BJ (cell line): ENCODE results near the gene NKAIN2. TPM values are rescaled to one million over a fixed set of nuclear protein-coding genes. Genes with fewer than 3 reads are reported as not detected.

ENCODE experiments used
- CTCF ChIA-PET: fragments of 350-600 bp; formaldehyde crosslinking; extraction: SDS; loops from one replicate; lab custom pipeline; 2021; ENCODE audit warnings: antibody characterized with exemption, inconsistent platforms; lab: Yijun Ruan, JAX
- POLR2A ChIA-PET: fragments of 300-600 bp; sonication (Branson Sonifier 250); formaldehyde crosslinking; extraction: SDS; loops from one replicate; lab custom pipeline; 2021; ENCODE audit warnings: antibody characterized with exemption; lab: Charles Lee
- DNase-seq: peaks from one replicate; pipeline ENCODE4 v3.0.0-alpha.2; 2011; ENCODE audit warnings: low read depth
- H3K27me3 ChIP-seq: 2 replicates; pipeline ENCODE4 v1.6.0; 2011; ENCODE audit warnings: low read length; ENCODE audit not compliant: control insufficient read depth, insufficient read depth
- H3K36me3 ChIP-seq: 2 replicates; pipeline ENCODE4 v1.5.1; 2011; ENCODE audit warnings: low read length; ENCODE audit not compliant: control insufficient read depth, insufficient read depth
- H3K4me3 ChIP-seq: 2 replicates; pipeline ENCODE4 v1.5.1; 2011; ENCODE audit warnings: low read depth, mild to moderate bottlenecking, control low read depth, low read length
- CTCF ChIP-seq: IDR thresholded peaks from 2 replicates; pipeline ENCODE4 v1.5.1; 2011; ENCODE audit warnings: low read depth, mild to moderate bottlenecking, control low read depth, inconsistent platforms, low read length, moderate library complexity; ENCODE audit not compliant: insufficient read depth
- polyA plus RNA-seq: library from polyadenylated mRNA; depleted of rRNA; stranded (reverse); fragments of >200 nt; gene quantifications from 2 replicates; pipeline ENCODE4 v1.2.3, GENCODE V29; 2011

NKAIN2 gene
- polyA plus RNA-seq, 1 experiment = not detected

DNA sequence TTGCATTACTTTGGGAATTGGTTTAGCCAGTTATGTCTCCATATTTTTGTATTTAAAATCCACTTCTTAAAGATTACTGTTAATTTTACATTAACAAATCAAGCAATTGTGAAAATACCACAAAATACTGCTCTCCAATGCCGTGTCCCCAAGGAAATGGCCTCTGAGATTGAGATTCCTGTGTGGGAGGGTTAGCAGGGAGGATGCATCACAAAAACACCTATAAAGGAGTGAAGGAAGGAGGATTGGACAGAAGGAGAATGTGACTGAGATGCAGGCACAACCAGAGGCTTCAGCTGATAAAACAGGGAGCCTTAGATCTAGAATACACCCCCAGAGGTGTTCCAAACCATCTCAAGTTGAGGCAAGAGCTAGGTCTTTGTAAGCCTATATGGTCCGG is 34.2 kb upstream of the NKAIN2 start:
- DNase-seq = no peak
- ChIA-PET POLR2A (no interaction called here), CTCF (no interaction called here)
- H3K27me3 ChIP-seq = no peaks in the 10 kb centered on the region
- TF ChIP-seq CTCF = no peak
- H3K4me3 ChIP-seq = no peak overlapping the region
- no peaks in the 10 kb centered on the region for H3K36me3 ChIP-seq

- DNase-seq = no peak
- H3K36me3 ChIP-seq = no peaks in the 10 kb centered on the region
- CTCF ChIA-PET = no interaction called here
- POLR2A ChIA-PET = no interaction called here
- no peak for TF ChIP-seq CTCF
- H3K4me3 ChIP-seq = no peak overlapping the region
- no peaks in the 10 kb centered on the region for H3K27me3 ChIP-seq
Observed at GRCh38 chr6:123770247-123770949, 33.3 kb upstream of the NKAIN2 start.

DNA sequence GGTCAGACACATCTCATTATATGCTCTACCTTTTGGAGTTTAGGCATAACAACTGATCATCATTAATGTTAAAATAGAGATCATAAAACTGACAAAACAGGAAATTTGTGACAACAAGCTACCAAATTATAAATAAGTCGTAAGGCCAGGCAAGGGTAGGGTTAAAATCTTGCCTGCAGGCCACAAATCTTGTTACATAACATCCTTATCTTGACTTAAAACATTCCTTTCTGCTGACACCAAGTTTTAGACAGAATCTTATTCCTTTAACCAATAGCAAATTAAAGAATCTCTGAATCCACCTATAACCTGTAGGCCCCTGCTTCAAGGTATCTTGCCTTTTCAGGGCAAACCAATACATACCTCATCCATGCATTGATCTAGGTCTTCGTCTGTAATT is 32.5 kb upstream of the NKAIN2 start:
- TF ChIP-seq CTCF = no peak
- H3K36me3 ChIP-seq = no peaks in the 10 kb centered on the region
- ChIA-PET CTCF (no interaction called here), POLR2A (no interaction called here)
- DNase-seq = no peak
- H3K4me3 ChIP-seq = no peak overlapping the region
- no peaks in the 10 kb centered on the region for H3K27me3 ChIP-seq

DNA sequence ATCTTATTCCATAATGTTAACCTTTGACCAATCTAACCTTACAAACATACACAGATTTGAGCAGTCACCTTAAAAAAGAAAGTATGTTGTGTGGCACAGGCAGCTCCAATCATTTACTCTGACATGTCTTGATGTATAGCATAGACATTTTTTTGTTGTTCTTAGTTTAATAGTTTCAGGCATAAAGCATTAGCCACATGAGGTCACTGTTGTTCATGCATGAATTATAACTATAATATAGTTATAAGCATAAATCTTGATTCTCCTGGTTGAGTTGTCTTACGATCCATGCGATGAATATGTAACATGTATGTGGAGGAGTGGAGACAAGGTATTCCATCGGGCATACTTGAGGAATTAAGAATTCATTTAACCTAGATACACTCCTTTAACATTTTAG is 26.1 kb upstream of the NKAIN2 start:
- DNase-seq = no peak
- ChIA-PET CTCF (no interaction called here), POLR2A (no interaction called here)
- TF ChIP-seq CTCF = no peak
- Histone ChIP-seq H3K36me3 (no peaks in the 10 kb centered on the region), H3K4me3 (no peak overlapping the region), H3K27me3 (no peaks in the 10 kb centered on the region)

- Histone ChIP-seq H3K36me3 (no peaks in the 10 kb centered on the region), H3K27me3 (no peaks in the 10 kb centered on the region), H3K4me3 (no peak overlapping the region)
- DNase-seq = no peak
- no peak for TF ChIP-seq CTCF
- POLR2A ChIA-PET = no interaction called here
- CTCF ChIA-PET = interaction anchor here (0.7 kb wide), 2 partner anchors 327 to 1749 kb away, joined by 3 read pairs; no protein-coding TSS in a partner anchor
Observed at GRCh38 chr6:123780021-123780420, 23.6 kb upstream of the NKAIN2 start.
